Central memory CD8-positive, alpha-beta T cell (primary cell): Measurements from ENCODE around the gene TACR2.
"Not testable (repeated sequence)": the region's sequence is repeated elsewhere in the genome, so short reads cannot be mapped to it uniquely, and the experiment has no call there.

Experiments
- ATAC-seq: fragments of 150-1000 bp; cut with Tn5 transposase; replicated peaks from 2 replicates; pipeline ENCODE4 v1.10.0; 2022; ENCODE audit warnings: mild to moderate bottlenecking, moderate FRiP score, moderate number of reproducible peaks; ENCODE audit not compliant: poor library complexity, severe bottlenecking; ENCODE audit errors: extremely low read depth
- DNase-seq, 2 donors: peaks; one replicate each; pipeline ENCODE4 v3.0.0; 2021; ENCODE audit warnings: low spot score in 2 of 2
- H3K27ac Mint-ChIP-seq: one replicate; pipeline ENCODE4 v1.8.0; 2022; ENCODE audit warnings: low read depth, mild to moderate bottlenecking, moderate library complexity, mixed read lengths
- H3K27me3 Mint-ChIP-seq: one replicate; pipeline ENCODE4 v1.8.0; 2022; ENCODE audit warnings: mixed read lengths
- H3K36me3 Mint-ChIP-seq: one replicate; pipeline ENCODE4 v1.8.0; 2022; ENCODE audit warnings: mild to moderate bottlenecking, moderate library complexity, mixed read lengths; ENCODE audit not compliant: insufficient read depth
- H3K4me1 Mint-ChIP-seq: one replicate; pipeline ENCODE4 v1.8.0; 2022; ENCODE audit warnings: mixed read lengths
- H3K4me3 Mint-ChIP-seq: one replicate; pipeline ENCODE4 v1.8.0; 2022; ENCODE audit warnings: mild to moderate bottlenecking, moderate library complexity, mixed read lengths
- H3K9me3 Mint-ChIP-seq: one replicate; pipeline ENCODE4 v1.8.0; 2022; ENCODE audit warnings: mixed read lengths

Gene TACR2

GRCh38 chr10:69457771-69458237 is 41.1 kb upstream of the TACR2 start:
- Mint-ChIP-seq H3K9me3 (no peaks in the 10 kb centered on the region), H3K4me3 (no peak overlapping the region), H3K27me3 (peaks cover 11% of the 10 kb centered on the region), H3K27ac (no peak overlapping the region), H3K4me1 (no peaks in the 10 kb centered on the region), H3K36me3 (no peaks in the 10 kb centered on the region)
- ATAC-seq (no peak), DNase-seq (no peak)

GRCh38 chr10:69456880-69457693 is 40.4 kb upstream of the TACR2 start:
- Mint-ChIP-seq H3K4me3 (no peak overlapping the region), H3K9me3 (no peaks in the 10 kb centered on the region), H3K27ac (no peak overlapping the region), H3K27me3 (peaks cover 16% of the 10 kb centered on the region), H3K4me1 (peaks cover 5% of the 10 kb centered on the region), H3K36me3 (no peaks in the 10 kb centered on the region)
- DNase-seq (no peak), ATAC-seq (no peak)

GRCh38 chr10:69455006-69455763 is 38.5 kb upstream of the TACR2 start:
- H3K27ac Mint-ChIP-seq, result no peak overlapping the region
- peaks cover 19% of the 10 kb centered on the region for H3K4me1 Mint-ChIP-seq
- H3K27me3 Mint-ChIP-seq, result peaks cover 16% of the 10 kb centered on the region
- no peaks in the 10 kb centered on the region for H3K9me3 Mint-ChIP-seq
- H3K4me3 Mint-ChIP-seq, result no peak overlapping the region
- no peak for DNase-seq
- no peak for ATAC-seq
- no peaks in the 10 kb centered on the region for H3K36me3 Mint-ChIP-seq

DNA sequence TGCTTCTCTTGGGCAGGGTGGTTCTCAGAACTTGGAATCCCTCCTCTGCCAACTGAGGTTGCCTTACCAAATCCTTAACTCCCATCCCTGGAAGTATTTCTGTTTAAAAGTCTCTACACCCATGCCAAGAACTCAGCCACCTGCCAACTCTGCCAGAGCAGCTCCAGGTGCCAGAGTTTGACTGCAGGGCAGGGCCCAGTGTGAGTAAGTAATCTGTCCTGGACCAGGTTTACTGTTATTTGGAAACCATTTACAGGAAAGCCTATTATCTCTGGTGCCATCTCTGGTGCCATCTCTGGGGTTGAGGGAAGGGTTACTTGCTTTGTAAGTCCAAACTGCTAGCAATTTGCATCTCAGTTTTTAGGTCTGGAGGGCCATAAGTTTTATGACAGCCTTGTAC is 37.1 kb upstream of the TACR2 start:
- peaks cover 25% of the 10 kb centered on the region for H3K27me3 Mint-ChIP-seq
- H3K36me3 Mint-ChIP-seq, result no peaks in the 10 kb centered on the region
- no peak for DNase-seq
- no peak for ATAC-seq
- H3K4me1 Mint-ChIP-seq, result peaks cover 25% of the 10 kb centered on the region
- no peaks in the 10 kb centered on the region for H3K9me3 Mint-ChIP-seq
- H3K27ac Mint-ChIP-seq, result no peak overlapping the region
- no peak overlapping the region for H3K4me3 Mint-ChIP-seq

DNA sequence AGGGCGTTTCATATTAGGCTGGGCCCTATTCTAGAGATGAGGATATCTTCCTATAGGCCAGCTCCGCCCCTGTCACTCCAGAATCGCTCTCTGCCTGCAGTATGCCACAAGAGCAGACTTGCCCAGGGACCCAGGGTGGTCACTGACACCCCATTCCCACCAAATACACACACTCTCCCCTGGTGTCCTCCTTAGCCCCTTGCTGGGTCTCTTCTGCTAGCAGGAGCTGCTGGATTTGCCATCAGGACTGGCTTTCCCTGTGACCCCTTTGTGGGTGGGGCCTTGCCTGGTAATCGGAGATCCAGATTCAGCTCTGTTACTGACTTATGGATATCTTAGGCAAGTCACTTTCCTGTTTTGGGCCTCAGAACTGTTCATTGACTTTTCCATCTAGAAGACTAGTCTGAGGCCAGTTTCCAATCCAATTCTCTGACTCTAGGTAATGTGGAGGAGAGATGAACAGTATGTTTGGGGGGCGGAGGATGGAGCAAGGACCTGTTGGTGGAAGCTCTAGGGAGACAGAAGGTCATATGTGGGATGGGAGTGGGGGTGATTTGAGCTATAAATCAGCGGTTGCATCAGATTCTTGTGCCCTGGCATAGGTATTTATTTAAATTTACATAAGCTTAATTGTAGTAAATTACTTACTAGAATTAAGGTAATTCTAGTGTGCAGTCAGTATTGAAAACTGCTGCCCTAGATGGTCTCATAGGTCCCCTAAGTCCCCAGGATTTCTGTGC is 36.1 kb upstream of the TACR2 start:
- Mint-ChIP-seq H3K27me3 (peaks cover 25% of the 10 kb centered on the region), H3K36me3 (no peaks in the 10 kb centered on the region), H3K4me3 (peak overlapping the region; percentile 82), H3K27ac (no peak overlapping the region), H3K9me3 (no peaks in the 10 kb centered on the region), H3K4me1 (peaks cover 25% of the 10 kb centered on the region)
- ATAC-seq (no peak), DNase-seq (no peak)

- Mint-ChIP-seq H3K4me3 (peak overlapping the region; percentile 82), H3K27ac (no peak overlapping the region), H3K9me3 (no peaks in the 10 kb centered on the region), H3K36me3 (no peaks in the 10 kb centered on the region), H3K27me3 (peaks cover 25% of the 10 kb centered on the region), H3K4me1 (peaks cover 25% of the 10 kb centered on the region)
- no peak for DNase-seq
- peak; percentile 13 for ATAC-seq
These were observed 35.1 kb upstream of the TACR2 start for GRCh38 chr10:69451784-69452251.

- peaks cover 25% of the 10 kb centered on the region for H3K27me3 Mint-ChIP-seq
- no peaks in the 10 kb centered on the region for H3K36me3 Mint-ChIP-seq
- peak within 1 kb of the TSS; percentile 82 for H3K4me3 Mint-ChIP-seq
- peaks cover 25% of the 10 kb centered on the region for H3K4me1 Mint-ChIP-seq
- DNase-seq (peak; percentile 41 to 49), ATAC-seq (peak; percentile 79)
- H3K9me3 Mint-ChIP-seq, result no peaks in the 10 kb centered on the region
- no peak within 1 kb of the TSS for H3K27ac Mint-ChIP-seq
These were observed 34.6 kb upstream of the TACR2 start, which contains the start of gene TSPAN15 for GRCh38 chr10:69451209-69451783. TSS of gene TSPAN15 (plus strand) at chr10:69451465. CDS start at chr10:69451595, 130 bp downstream.

- Mint-ChIP-seq H3K4me1 (peaks cover 25% of the 10 kb centered on the region), H3K27me3 (peaks cover 25% of the 10 kb centered on the region)
- ATAC-seq, H3K27ac Mint-ChIP-seq, H3K4me3 Mint-ChIP-seq, DNase-seq, H3K9me3 Mint-ChIP-seq, H3K36me3 Mint-ChIP-seq: not testable (repeated sequence)
These were observed 33.7 kb upstream of the TACR2 start for GRCh38 chr10:69450395-69450794.

GRCh38 chr10:69449841-69450240 is 33.1 kb upstream of the TACR2 start:
- Mint-ChIP-seq H3K36me3 (no peaks in the 10 kb centered on the region), H3K9me3 (no peaks in the 10 kb centered on the region), H3K4me3 (no peak overlapping the region), H3K4me1 (peaks cover 25% of the 10 kb centered on the region), H3K27me3 (peaks cover 25% of the 10 kb centered on the region), H3K27ac (no peak overlapping the region)
- ATAC-seq (no peak), DNase-seq (peak in 1 of 2 donors; percentile 18)

GRCh38 chr10:69446650-69447151 is 30.0 kb upstream of the TACR2 start:
- DNase-seq (no peak), ATAC-seq (no peak)
- peaks cover 14% of the 10 kb centered on the region for H3K27me3 Mint-ChIP-seq
- no peak overlapping the region for H3K27ac Mint-ChIP-seq
- H3K36me3 Mint-ChIP-seq, result no peaks in the 10 kb centered on the region
- H3K4me1 Mint-ChIP-seq, result peaks cover 16% of the 10 kb centered on the region
- H3K9me3 Mint-ChIP-seq, result no peaks in the 10 kb centered on the region
- no peak overlapping the region for H3K4me3 Mint-ChIP-seq

DNA sequence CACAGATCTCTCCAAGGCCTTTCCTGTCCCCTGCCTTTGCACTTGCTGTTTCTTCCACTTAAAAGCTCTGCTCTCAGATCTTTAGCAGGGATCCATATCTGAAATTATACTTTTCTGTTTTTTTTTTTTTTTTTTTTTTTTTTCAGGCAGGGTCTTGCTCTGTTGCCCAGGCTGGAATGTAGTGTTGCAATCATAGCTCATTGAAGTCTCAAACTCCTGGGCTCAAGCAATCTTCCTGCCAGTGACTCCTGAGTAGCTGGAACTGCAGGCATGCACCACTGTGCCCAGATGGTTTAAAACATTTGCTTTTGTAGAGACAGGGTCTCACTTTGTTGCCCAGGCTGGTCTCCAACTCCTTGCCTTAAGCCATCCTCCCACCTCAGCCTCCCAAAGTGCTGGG is 29.5 kb upstream of the TACR2 start:
- Mint-ChIP-seq H3K27me3 (peaks cover 19% of the 10 kb centered on the region), H3K9me3 (no peaks in the 10 kb centered on the region), H3K27ac (no peak overlapping the region), H3K36me3 (no peaks in the 10 kb centered on the region), H3K4me3 (no peak overlapping the region), H3K4me1 (peaks cover 11% of the 10 kb centered on the region)
- DNase-seq, result no peak
- ATAC-seq, result no peak

- Mint-ChIP-seq H3K27me3 (peaks cover 21% of the 10 kb centered on the region), H3K36me3 (no peaks in the 10 kb centered on the region), H3K27ac (no peak overlapping the region), H3K9me3 (no peaks in the 10 kb centered on the region), H3K4me1 (peaks cover 5% of the 10 kb centered on the region), H3K4me3 (no peak overlapping the region)
- DNase-seq (no peak), ATAC-seq (no peak)
These were observed 28.3 kb upstream of the TACR2 start for GRCh38 chr10:69445041-69445440.
